Measurements from ENCODE around the gene MANBA. TPM values are rescaled to one million over a fixed set of nuclear protein-coding genes. Genes with fewer than 3 reads are reported as not detected.
"Not testable (repeated sequence)": the region's sequence is repeated elsewhere in the genome, so short reads cannot be mapped to it uniquely, and the experiment has no call there.

The MANBA gene
- total RNA-seq, 1 donor from 2014 or later, result 24.8 TPM

- DNase-seq (ENCODE audit: missing footprints) (no peak), ATAC-seq (no peak)
- intact Hi-C loops (cut with DNase I), result no loop called here
These were observed 122.1 kb downstream of the MANBA start for GRCh38 chr4:102638621-102639020.

GRCh38 chr4:102637391-102637790 lies 123.4 kb downstream of the MANBA start:
- intact Hi-C loops (cut with DNase I), result no loop called here
- ATAC-seq, result no peak
- no peak for DNase-seq (ENCODE audit: missing footprints)

- intact Hi-C loops (cut with DNase I), result no loop called here
- DNase-seq (ENCODE audit: missing footprints) (no peak), ATAC-seq (no peak)
These were observed 127.7 kb downstream of the MANBA start for GRCh38 chr4:102633100-102633499.

- intact Hi-C loops (cut with DNase I), result no loop called here
- no peak for DNase-seq (ENCODE audit: missing footprints)
- ATAC-seq, result no peak
These were observed 128.3 kb downstream of the MANBA start for GRCh38 chr4:102632241-102633065.

GRCh38 chr4:102631616-102632015 lies 129.2 kb downstream of the MANBA start:
- DNase-seq (ENCODE audit: missing footprints), result no peak
- intact Hi-C loops (cut with DNase I), result no loop called here
- ATAC-seq, result no peak

- no peak for DNase-seq (ENCODE audit: missing footprints)
- intact Hi-C loops (cut with DNase I), result loop anchor here (10.0 kb wide), 1 partner anchor 235 kb away; the partner anchor contains the start of gene CISD2
- ATAC-seq, result no peak
These were observed 131.1 kb downstream of the MANBA start for GRCh38 chr4:102629673-102630072.

- ATAC-seq, result no peak
These were observed 132.8 kb downstream of the MANBA start for GRCh38 chr4:102627831-102628523.

GRCh38 chr4:102625232-102625930 lies 135.4 kb downstream of the MANBA start:
- ATAC-seq, result peak; percentile 64
- intact Hi-C loops (cut with DNase I), result loop anchor here (10.0 kb wide), 1 partner anchor 239 kb away; the partner anchor contains the start of gene CISD2
- DNase-seq (ENCODE audit: missing footprints), result no peak

More at GRCh38 chr4:102627831-102628523, 132.8 kb downstream of the MANBA start:
- intact Hi-C loops (cut with DNase I), result loop anchor here (10.0 kb wide), 1 partner anchor 237 kb away; the partner anchor contains the start of gene CISD2
- DNase-seq (ENCODE audit: missing footprints), result no peak

- no peak for DNase-seq (ENCODE audit: missing footprints)
- intact Hi-C loops (cut with DNase I), result loop anchor here (5.0 to 10.0 kb wide), 2 partner anchors 240 to 473 kb away; partner anchors contain the start of genes BDH2 and CISD2
- no peak for ATAC-seq
These were observed 136.3 kb downstream of the MANBA start for GRCh38 chr4:102624505-102624904.

- intact Hi-C loops (cut with DNase I), result loop anchor here (5.0 to 10.0 kb wide), 2 partner anchors 241 to 474 kb away; partner anchors contain the start of genes BDH2 and CISD2
- DNase-seq (ENCODE audit: missing footprints) (no peak), ATAC-seq (no peak)
These were observed 137.1 kb downstream of the MANBA start for GRCh38 chr4:102623622-102624021.

- DNase-seq (ENCODE audit: missing footprints) (no peak), ATAC-seq (peak; percentile 93)
- intact Hi-C loops (cut with DNase I), result loop anchor here (2.0 to 10.0 kb wide), 3 partner anchors 244 to 476 kb away; partner anchors contain the start of genes BDH2 and CISD2
These were observed 139.9 kb downstream of the MANBA start for GRCh38 chr4:102620697-102621497.

- not testable (repeated sequence) for ATAC-seq; DNase-seq (ENCODE audit: missing footprints)
- intact Hi-C loops (cut with DNase I), result loop anchor here (2.0 to 10.0 kb wide), 3 partner anchors 245 to 477 kb away; partner anchors contain the start of genes BDH2 and CISD2
These were observed 140.8 kb downstream of the MANBA start for GRCh38 chr4:102619776-102620631.

- intact Hi-C loops (cut with DNase I); DNase-seq (ENCODE audit: missing footprints): not testable (repeated sequence)
These were observed 141.7 kb downstream of the MANBA start for GRCh38 chr4:102619021-102619420.

GRCh38 chr4:102616636-102617035 lies 144.1 kb downstream of the MANBA start:
- ATAC-seq, result no peak

More at GRCh38 chr4:102619021-102619420, 141.7 kb downstream of the MANBA start:
- ATAC-seq, result not testable (repeated sequence)

GRCh38 chr4:102614801-102615200 lies 146.0 kb downstream of the MANBA start:
- no peak for DNase-seq (ENCODE audit: missing footprints)
- intact Hi-C loops (cut with DNase I), result no loop called here
- no peak for ATAC-seq

More at GRCh38 chr4:102616636-102617035, 144.1 kb downstream of the MANBA start:
- DNase-seq (ENCODE audit: missing footprints), result no peak
- intact Hi-C loops (cut with DNase I), result no loop called here

GRCh38 chr4:102612824-102613366 lies 147.9 kb downstream of the MANBA start:
- ATAC-seq (no peak), DNase-seq (ENCODE audit: missing footprints) (no peak)
- intact Hi-C loops (cut with DNase I), result no loop called here

- ATAC-seq, result no peak
These were observed 148.6 kb downstream of the MANBA start for GRCh38 chr4:102612210-102612609.

More at GRCh38 chr4:102612210-102612609, 148.6 kb downstream of the MANBA start:
- DNase-seq (ENCODE audit: missing footprints), result no peak
- intact Hi-C loops (cut with DNase I), result no loop called here
